ENCODE data around the gene ATXN7.

The ATXN7 gene

DNA sequence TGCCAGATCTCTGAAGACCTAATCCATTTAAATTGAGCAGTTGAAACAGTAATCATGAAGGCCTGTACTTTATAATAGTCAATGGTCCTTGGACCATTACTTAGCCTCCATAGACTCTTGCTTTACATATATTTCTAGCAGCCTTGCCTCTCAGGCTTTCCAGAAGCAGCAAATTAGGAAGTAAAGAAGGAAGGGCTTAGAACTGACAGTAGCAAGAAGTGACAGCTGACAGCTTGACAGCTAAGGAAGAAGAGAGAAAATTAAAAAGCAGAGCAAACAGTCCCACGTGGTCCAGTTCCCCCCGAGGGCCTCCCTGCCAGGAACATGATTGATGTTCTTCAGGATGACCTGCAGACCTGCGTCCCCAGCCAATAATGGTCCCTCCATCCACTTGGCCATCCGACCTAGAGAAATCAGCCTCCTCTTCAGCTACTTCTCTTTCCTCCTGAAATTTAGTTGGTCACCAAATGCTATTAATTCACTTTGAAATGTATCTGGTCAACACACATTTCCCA is 174.6 kb downstream of the ATXN7 start:
- no peak overlapping the region for H3K27ac ChIP-seq
- no peak overlapping the region for H3K4me2 ChIP-seq
- TF ChIP-seq Cebpa-rat (IDR thresholded peaks at IDR 0.05), result no peak

DNA sequence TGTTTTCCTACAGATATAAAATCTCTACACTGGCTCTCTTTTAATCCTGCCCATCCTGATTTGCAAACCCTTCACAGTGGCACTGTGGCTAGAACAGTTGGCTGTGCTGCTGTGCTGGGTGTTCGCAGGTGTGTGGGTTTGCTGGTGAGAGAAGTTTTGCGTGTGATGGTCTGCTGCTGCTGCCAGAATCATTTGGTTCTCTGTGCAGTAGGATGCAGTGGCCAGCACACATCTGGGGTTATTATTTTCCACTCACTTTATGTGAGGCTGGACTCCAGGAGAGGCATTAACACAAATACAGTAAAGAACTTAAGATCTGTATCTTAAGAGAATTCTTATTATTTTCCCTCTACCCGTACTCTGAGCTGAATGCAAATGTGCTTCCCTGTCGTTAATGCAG is 175.7 kb downstream of the ATXN7 start:
- H3K4me1 ChIP-seq, result no peaks in the 10 kb centered on the region
- H3K27ac ChIP-seq, result no peak overlapping the region
- no peaks in the 10 kb centered on the region for H4K20me1 ChIP-seq
- no peaks in the 10 kb centered on the region for H3K36me3 ChIP-seq
- no peak overlapping the region for H3K4me3 ChIP-seq
- no peak overlapping the region for H3K4me2 ChIP-seq
- no peaks in the 10 kb centered on the region for H3K27me3 ChIP-seq
- H3K9me3 ChIP-seq, result peaks cover 3% of the 10 kb centered on the region
- H3K9ac ChIP-seq, result no peak overlapping the region
- no peak for TF ChIP-seq Cebpa-rat (IDR thresholded peaks at IDR 0.05)

More for the DNA sequence above, 174.6 kb downstream of the ATXN7 start:
- no peak overlapping the region for H3K9ac ChIP-seq
- H3K4me1 ChIP-seq, result no peaks in the 10 kb centered on the region
- no peaks in the 10 kb centered on the region for H3K27me3 ChIP-seq
- H3K9me3 ChIP-seq, result peaks cover 12% of the 10 kb centered on the region
- H4K20me1 ChIP-seq, result no peaks in the 10 kb centered on the region
- H3K4me3 ChIP-seq, result no peak overlapping the region
- no peaks in the 10 kb centered on the region for H3K36me3 ChIP-seq

DNA sequence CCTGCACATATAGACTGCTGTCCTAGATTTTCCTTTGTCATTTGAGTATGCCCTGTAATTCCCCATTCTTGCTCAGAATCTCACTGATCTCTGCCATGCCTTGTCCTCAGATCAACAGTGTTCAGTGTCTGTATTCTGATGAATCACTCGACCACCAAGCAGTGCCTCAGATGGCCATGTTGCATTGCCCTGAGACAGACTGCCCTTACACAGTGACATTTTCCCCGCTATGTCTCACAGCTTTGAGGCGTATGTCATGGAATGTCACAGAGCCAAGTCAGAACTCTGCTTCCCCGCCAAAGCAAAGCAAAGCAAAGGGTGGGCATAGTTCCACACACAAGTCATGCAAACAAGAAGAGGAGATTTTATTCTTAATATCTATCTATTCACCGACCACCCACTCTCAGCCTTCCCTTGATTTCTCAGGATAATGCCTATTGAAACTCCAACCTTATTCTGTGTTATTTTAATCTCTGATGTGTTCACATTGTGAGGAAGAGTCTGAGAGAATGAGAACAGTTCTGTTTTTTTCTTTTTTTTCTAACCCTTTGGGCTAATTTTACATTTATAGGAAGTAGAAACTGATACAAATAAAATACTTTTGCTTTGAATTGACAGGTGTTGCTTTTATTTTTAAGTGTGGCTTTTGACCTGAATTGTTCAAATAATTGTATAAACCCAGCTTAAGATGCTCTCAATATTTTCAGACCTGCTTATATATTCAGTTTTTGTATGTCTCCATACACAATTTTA is 176.5 kb downstream of the ATXN7 start:
- Histone ChIP-seq H3K36me3 (no peaks in the 10 kb centered on the region), H3K4me2 (no peak overlapping the region), H4K20me1 (no peaks in the 10 kb centered on the region), H3K9ac (no peak overlapping the region), H3K4me3 (no peak overlapping the region), H3K4me1 (no peaks in the 10 kb centered on the region), H3K27ac (no peak overlapping the region), H3K9me3 (no peaks in the 10 kb centered on the region), H3K27me3 (no peaks in the 10 kb centered on the region)
- TF ChIP-seq Cebpa-rat (IDR thresholded peaks at IDR 0.05), result no peak

DNA sequence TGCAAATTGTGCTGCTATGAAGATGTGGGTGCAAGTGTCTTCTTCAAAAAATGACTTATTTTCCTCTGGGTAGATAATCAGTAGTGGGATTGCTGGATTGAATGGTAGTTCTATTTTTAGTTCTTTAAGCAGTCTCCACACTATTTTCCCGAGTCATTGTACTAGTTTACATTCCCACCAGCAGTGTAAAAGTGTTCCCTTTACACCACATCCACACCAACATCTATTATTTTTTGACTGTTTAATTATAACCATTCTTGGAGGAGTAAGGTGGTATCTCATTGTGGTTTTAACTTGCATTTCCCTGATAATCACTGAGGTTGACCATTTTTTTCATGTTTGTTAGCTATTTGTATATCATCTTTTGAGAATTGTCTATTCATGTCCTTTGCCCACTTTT is 179.3 kb downstream of the ATXN7 start:
- Histone ChIP-seq H4K20me1 (no peaks in the 10 kb centered on the region), H3K27me3 (no peaks in the 10 kb centered on the region), H3K4me3 (no peak overlapping the region), H3K36me3 (no peaks in the 10 kb centered on the region), H3K9me3 (no peaks in the 10 kb centered on the region), H3K27ac (no peak overlapping the region), H3K4me2 (no peak overlapping the region), H3K9ac (no peak overlapping the region), H3K4me1 (no peaks in the 10 kb centered on the region)
- TF ChIP-seq Cebpa-rat (IDR thresholded peaks at IDR 0.05), result no peak

DNA sequence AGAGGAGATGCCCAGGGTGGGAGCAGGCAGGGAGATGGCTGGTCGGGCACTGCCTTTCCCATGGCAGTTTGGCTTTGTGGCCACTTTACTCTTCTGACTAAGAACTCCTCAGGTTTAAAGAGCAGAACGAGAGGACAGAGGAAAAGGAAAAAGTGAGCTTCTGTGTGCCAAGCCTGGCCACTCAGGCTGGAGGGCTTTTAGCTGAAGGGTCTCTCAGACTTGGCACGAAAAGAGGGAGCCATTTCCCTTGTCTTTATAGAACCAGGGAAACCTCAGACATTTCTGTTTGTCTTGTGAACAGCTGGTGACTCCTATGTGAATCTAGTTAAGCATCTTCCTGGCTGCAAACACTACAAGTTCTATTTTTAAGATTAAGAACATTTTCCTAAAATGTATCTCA is 182.9 kb downstream of the ATXN7 start:
- H3K27me3 ChIP-seq, result no peaks in the 10 kb centered on the region

DNA sequence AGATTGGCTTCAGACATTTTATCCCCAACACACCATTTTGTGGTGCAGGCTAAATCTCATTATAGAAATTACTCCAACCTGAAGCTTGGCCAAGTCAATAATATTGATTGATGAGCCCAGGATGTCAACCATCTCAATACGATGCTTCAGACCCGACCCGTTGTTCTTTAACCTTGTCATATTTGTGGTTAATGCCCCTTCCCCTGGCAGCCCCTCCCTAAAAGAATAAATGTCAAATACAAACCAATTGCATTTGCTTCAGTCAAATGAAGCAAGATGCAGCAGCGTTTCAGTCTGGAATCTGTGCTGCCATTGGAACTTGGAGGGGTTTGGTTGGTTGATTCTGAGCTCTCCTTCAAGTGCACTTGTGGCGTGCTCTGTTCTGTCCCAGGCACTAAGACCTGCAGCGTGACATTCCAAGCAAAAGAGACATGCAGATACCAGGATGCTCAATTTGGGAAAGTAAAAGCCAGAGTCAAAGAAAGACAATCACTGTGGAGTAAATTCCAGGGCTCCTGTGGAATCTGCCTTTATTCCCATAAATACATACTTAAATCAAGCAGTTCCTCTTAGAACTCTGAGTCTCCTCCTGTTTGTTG is 183.4 kb downstream of the ATXN7 start:
- no peaks in the 10 kb centered on the region for H3K36me3 ChIP-seq
- no peak overlapping the region for H3K27ac ChIP-seq
- no peaks in the 10 kb centered on the region for H3K27me3 ChIP-seq
- H3K4me3 ChIP-seq, result no peak overlapping the region
- no peaks in the 10 kb centered on the region for H3K4me1 ChIP-seq
- H4K20me1 ChIP-seq, result no peaks in the 10 kb centered on the region
- no peaks in the 10 kb centered on the region for H3K9me3 ChIP-seq
- H3K4me2 ChIP-seq, result no peak overlapping the region
- TF ChIP-seq Cebpa-rat (IDR thresholded peaks at IDR 0.05), result no peak
- H3K9ac ChIP-seq, result no peak overlapping the region

More for the DNA sequence above, 182.9 kb downstream of the ATXN7 start:
- Histone ChIP-seq H3K4me1 (no peaks in the 10 kb centered on the region), H3K4me3 (no peak overlapping the region), H3K4me2 (no peak overlapping the region), H3K36me3 (no peaks in the 10 kb centered on the region), H3K9me3 (no peaks in the 10 kb centered on the region), H3K9ac (no peak overlapping the region), H3K27ac (no peak overlapping the region), H4K20me1 (no peaks in the 10 kb centered on the region)
- TF ChIP-seq Cebpa-rat (IDR thresholded peaks at IDR 0.05), result no peak

DNA sequence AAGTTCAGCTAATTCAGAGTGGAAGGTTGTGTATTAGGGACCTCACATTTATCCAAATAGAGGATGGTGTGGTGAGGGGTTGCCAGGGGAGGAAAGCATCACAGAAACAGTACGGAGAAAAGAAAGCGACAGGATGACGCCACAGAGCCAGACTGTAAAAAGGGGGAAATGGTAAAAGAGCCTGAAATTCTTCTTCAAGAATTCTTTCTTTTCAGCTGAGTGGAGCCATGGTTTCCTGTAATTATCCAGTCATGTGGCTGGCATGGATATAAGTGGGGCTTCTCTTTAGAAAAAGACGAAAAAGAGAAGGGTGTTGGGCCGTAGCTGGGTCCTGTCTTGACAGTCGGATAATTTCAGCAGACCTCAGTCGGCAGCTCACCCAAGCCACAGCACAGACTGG is 184.1 kb downstream of the ATXN7 start:
- Histone ChIP-seq H3K9ac (no peak overlapping the region), H3K4me3 (no peak overlapping the region), H3K9me3 (no peaks in the 10 kb centered on the region), H3K27ac (no peak overlapping the region), H3K36me3 (no peaks in the 10 kb centered on the region), H3K27me3 (no peaks in the 10 kb centered on the region), H3K4me1 (no peaks in the 10 kb centered on the region), H3K4me2 (no peak overlapping the region), H4K20me1 (no peaks in the 10 kb centered on the region)
- no peak for TF ChIP-seq Cebpa-rat (IDR thresholded peaks at IDR 0.05)

DNA sequence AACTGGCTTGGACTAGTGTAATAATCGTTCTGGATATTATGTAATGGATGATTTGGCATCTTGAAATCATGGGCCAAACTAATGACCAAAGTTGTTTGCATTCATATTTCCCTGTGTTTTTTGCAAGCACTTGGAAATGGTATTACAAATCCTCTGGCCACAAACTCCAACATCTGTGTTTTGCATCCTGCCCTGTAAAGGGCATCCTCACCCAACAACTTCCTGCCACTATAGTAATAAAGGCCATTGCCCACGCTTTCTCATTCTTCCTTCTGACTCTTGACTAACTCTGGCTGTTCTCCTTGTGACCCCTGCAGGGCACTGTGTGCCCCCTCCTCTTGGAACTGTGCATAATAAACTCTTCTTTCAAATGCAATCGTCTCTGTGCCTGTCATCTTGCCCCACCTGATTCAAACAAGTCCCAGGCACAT is 185.0 kb downstream of the ATXN7 start:
- H4K20me1 ChIP-seq, result no peaks in the 10 kb centered on the region
- H3K27ac ChIP-seq, result no peak overlapping the region
- H3K9ac ChIP-seq, result no peak overlapping the region
- H3K27me3 ChIP-seq, result no peaks in the 10 kb centered on the region
- no peak overlapping the region for H3K4me3 ChIP-seq
- no peaks in the 10 kb centered on the region for H3K4me1 ChIP-seq
- TF ChIP-seq Cebpa-rat (IDR thresholded peaks at IDR 0.05), result no peak
- no peaks in the 10 kb centered on the region for H3K9me3 ChIP-seq
- H3K4me2 ChIP-seq, result no peak overlapping the region
- no peaks in the 10 kb centered on the region for H3K36me3 ChIP-seq

DNA sequence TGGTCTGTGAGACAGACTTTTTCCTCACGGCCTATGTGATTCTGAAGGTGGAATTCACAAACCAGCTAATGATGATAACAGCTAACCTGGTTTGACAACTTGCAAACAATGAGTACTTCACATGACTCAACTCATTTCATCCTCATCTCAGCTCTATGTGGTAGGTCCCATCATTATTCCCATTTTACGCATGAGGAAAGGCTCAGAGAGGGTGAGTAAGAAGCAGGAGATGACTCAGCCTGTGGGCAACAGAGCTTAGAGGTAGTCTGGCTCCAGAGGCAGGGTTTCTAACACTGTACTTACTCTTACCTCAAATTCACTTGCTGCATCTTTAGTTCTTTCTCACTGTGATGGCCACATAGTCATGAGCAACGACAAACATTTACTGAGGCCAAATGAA is 185.5 kb downstream of the ATXN7 start:
- no peak for TF ChIP-seq Cebpa-rat (IDR thresholded peaks at IDR 0.05)
- H3K4me1 ChIP-seq, result no peaks in the 10 kb centered on the region
- no peaks in the 10 kb centered on the region for H3K27me3 ChIP-seq
- H3K4me2 ChIP-seq, result no peak overlapping the region
- no peak overlapping the region for H3K9ac ChIP-seq
- H4K20me1 ChIP-seq, result no peaks in the 10 kb centered on the region
- no peak overlapping the region for H3K4me3 ChIP-seq
- H3K9me3 ChIP-seq, result no peaks in the 10 kb centered on the region
- no peak overlapping the region for H3K27ac ChIP-seq
- no peaks in the 10 kb centered on the region for H3K36me3 ChIP-seq

DNA sequence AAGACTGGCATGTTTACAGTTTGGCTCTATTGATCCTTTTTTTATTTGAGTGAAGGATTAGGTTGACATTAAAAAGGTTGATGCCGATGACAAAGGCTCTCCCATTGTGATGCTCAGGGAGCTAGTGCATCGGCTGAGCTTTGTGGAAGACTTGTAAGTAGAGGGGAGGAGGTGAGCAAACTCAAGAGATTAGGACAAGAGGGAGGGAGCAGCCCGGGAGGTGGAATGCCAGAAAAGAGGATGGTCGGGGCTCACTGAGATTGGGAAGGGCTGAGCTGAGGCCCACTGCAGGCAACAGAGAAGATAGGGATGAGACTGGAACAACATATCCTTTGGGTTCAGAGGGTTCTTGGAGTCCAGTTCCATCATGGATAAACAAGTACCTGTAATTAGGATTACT is 186.2 kb downstream of the ATXN7 start:
- H3K27ac ChIP-seq, result no peak overlapping the region
- H3K4me1 ChIP-seq, result no peaks in the 10 kb centered on the region
- H4K20me1 ChIP-seq, result no peaks in the 10 kb centered on the region
- H3K36me3 ChIP-seq, result no peaks in the 10 kb centered on the region
- H3K27me3 ChIP-seq, result no peaks in the 10 kb centered on the region
- no peak overlapping the region for H3K9ac ChIP-seq
- H3K4me3 ChIP-seq, result no peak overlapping the region
- H3K9me3 ChIP-seq, result no peaks in the 10 kb centered on the region
- no peak overlapping the region for H3K4me2 ChIP-seq
- no peak for TF ChIP-seq Cebpa-rat (IDR thresholded peaks at IDR 0.05)
